Ishikawa (cell line): ENCODE results near the gene AKAP3.

Experiments used
- CEBPB ChIP-seq: IDR thresholded peaks from 2 replicates; pipeline ENCODE4 v1.6.1; 2012
- CREB1 ChIP-seq: IDR thresholded peaks from 2 replicates; pipeline ENCODE4 v1.6.1; 2012; ENCODE audit warnings: low read depth
- EGR1 ChIP-seq: IDR thresholded peaks from 2 replicates; pipeline ENCODE4 v1.6.1; 2012
- EP300 ChIP-seq: IDR thresholded peaks from 2 replicates; pipeline ENCODE4 v1.6.1; 2012; ENCODE audit warnings: borderline replicate concordance
- FOXM1 ChIP-seq: IDR thresholded peaks from 2 replicates; pipeline ENCODE4 v1.6.1; 2012; ENCODE audit warnings: low read depth, borderline replicate concordance
- MAX ChIP-seq: IDR thresholded peaks from 2 replicates; pipeline ENCODE4 v1.6.1; 2012
- NFIC ChIP-seq: IDR thresholded peaks from 2 replicates; pipeline ENCODE4 v1.6.1; 2012
- RAD21 ChIP-seq: IDR thresholded peaks from 2 replicates; pipeline ENCODE4 v1.6.1; 2012; ENCODE audit warnings: low read depth
- REST ChIP-seq: IDR thresholded peaks from 2 replicates; pipeline ENCODE4 v1.6.1; 2012; ENCODE audit warnings: low read depth, mild to moderate bottlenecking
- TAF1 ChIP-seq: IDR thresholded peaks from 2 replicates; pipeline ENCODE4 v1.6.1; 2012; ENCODE audit warnings: low read depth, mild to moderate bottlenecking
- TCF12 ChIP-seq: IDR thresholded peaks from 2 replicates; pipeline ENCODE4 v1.6.1; 2012; ENCODE audit warnings: low read depth
- TEAD4 ChIP-seq: IDR thresholded peaks from 2 replicates; pipeline ENCODE4 v1.6.1; 2012
- USF1 ChIP-seq: IDR thresholded peaks from 2 replicates; pipeline ENCODE4 v1.6.1; 2012
- YY1 ChIP-seq: IDR thresholded peaks from 2 replicates; pipeline ENCODE4 v1.6.1; 2012; ENCODE audit warnings: low read depth
- ZBTB7A ChIP-seq: IDR thresholded peaks from 2 replicates; pipeline ENCODE4 v1.6.1; 2012; ENCODE audit warnings: low read depth

Gene AKAP3

GRCh38 chr12:4679711-4680110 is 30.9 kb upstream of the AKAP3 start:
- no peak for TF ChIP-seq CREB1
- no peak for TF ChIP-seq FOXM1
- TF ChIP-seq ZBTB7A = no peak
- TF ChIP-seq RAD21 = no peak
- no peak for TF ChIP-seq EGR1
- TF ChIP-seq EP300 = no peak
- no peak for TF ChIP-seq TAF1
- TF ChIP-seq NFIC = no peak
- TF ChIP-seq TCF12 = no peak
- no peak for TF ChIP-seq YY1
- TF ChIP-seq REST = no peak
- TF ChIP-seq TEAD4 = no peak
- no peak for TF ChIP-seq USF1
- no peak for TF ChIP-seq CEBPB
- no peak for TF ChIP-seq MAX

GRCh38 chr12:4665236-4665635 is 16.4 kb upstream of the AKAP3 start:
- TF ChIP-seq EP300 (no peak), YY1 (no peak), NFIC (no peak), TCF12 (no peak), TEAD4 (no peak), REST (no peak), CEBPB (no peak), EGR1 (no peak), MAX (no peak), USF1 (no peak), RAD21 (no peak), FOXM1 (no peak)

- no peak for TF ChIP-seq RAD21
- TF ChIP-seq FOXM1 = no peak
- no peak for TF ChIP-seq USF1
- TF ChIP-seq CEBPB = no peak
- no peak for TF ChIP-seq NFIC
- no peak for TF ChIP-seq TAF1
- TF ChIP-seq MAX = no peak
- TF ChIP-seq EGR1 = no peak
Measured at GRCh38 chr12:4663971-4664505, 15.2 kb upstream of the AKAP3 start.

GRCh38 chr12:4653691-4654090 is 4.8 kb upstream of the AKAP3 start:
- TF ChIP-seq EGR1 = no peak
- no peak for TF ChIP-seq YY1
- no peak for TF ChIP-seq TAF1
- no peak for TF ChIP-seq NFIC
- no peak for TF ChIP-seq FOXM1
- no peak for TF ChIP-seq RAD21
- no peak for TF ChIP-seq TCF12
- TF ChIP-seq EP300 = no peak
- TF ChIP-seq USF1 = no peak
- TF ChIP-seq REST = no peak
- no peak for TF ChIP-seq ZBTB7A
- TF ChIP-seq MAX = no peak
- no peak for TF ChIP-seq CREB1
